Stimulated activated CD4-positive, alpha-beta T cell treated with anti-CD3 and anti-CD28 coated beads, Interleukin-12 subunit alpha, Interleukin-12 subunit beta, amount 100 ng/mL, for 48 hours (primary cell): ENCODE data around the gene MMP27.

ENCODE experiments used
- DNase-seq, 3 donors: peaks; one replicate each; pipeline ENCODE4 v3.0.0-alpha.2; 2020; ENCODE audit warnings: low read depth in 2 of 3, low spot score in 1 of 3

Gene MMP27

DNA sequence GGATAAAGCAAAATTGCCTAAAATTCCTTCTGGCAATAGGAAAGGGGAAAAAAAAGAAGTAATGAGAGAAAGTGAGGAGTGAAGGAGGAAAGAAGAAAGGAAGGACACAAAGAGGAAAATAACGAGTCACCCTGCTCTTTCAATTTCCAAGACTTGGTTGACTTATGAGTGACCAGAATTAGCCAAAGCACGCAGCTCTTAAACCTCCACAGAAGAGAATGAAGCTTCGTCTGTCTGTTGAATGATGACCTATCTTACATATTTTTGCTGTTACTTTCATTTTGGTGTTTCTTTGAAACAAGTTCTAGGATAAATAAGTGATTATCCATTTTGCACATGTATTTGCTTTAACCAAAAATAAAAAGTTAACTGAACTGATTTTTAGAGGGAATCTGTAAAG lies 728 bp downstream of the MMP27 start:
- DNase-seq: no peak

DNA sequence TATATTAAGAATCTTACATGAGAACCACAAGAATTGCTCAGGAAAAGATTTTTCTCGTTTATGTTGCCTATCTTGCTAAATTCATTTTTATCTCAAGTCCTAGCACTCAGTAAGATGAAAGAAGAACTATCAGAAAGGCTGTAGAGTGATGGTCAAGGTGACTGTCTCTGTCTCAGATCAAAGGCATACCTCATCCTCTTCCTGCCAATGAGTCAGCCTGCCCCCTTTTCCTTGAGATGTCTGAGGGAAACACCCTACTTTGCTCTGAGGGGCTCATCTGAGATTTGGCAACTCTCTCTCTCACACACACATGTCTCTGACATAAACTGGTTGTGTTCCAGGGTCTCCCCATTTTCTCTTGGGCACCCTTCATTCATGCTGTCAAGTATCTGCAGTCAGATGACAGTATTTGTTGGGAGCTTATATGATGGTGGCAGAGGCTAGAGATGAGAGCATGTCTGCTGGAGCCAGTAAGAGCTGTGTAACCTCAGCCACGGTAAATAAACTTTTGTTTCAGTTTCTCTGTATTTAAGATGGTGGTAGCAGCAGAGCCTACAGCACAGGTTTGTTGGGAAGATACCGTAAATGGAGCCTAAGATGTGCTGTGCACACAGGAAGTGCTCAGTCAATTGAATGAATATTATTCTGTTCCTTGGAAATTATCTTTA lies 1.6 kb downstream of the MMP27 start:
- DNase-seq: no peak

DNA sequence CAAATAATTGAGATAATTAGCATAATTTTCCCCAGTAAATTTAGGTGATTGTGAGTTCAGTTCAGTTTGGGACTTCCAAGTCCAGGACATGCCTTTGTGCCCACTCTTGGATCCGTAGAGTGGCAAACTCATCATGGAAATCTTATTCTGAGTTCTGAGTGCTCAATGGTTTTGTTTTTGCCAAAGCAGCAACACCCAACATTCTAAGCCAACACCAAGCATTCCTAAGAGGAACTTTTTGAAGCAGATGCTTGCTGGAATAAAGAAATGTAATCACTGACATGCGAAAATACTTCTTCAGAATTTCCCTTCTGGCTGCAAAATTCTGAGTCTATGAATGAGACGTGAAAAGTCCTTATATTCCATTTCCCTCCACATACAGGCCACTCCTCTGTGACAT lies 10.4 kb downstream of the MMP27 start:
- DNase-seq: no peak

GRCh38 chr11:102685754-102686153 lies 19.8 kb downstream of the MMP27 start:
- DNase-seq: no peak

DNA sequence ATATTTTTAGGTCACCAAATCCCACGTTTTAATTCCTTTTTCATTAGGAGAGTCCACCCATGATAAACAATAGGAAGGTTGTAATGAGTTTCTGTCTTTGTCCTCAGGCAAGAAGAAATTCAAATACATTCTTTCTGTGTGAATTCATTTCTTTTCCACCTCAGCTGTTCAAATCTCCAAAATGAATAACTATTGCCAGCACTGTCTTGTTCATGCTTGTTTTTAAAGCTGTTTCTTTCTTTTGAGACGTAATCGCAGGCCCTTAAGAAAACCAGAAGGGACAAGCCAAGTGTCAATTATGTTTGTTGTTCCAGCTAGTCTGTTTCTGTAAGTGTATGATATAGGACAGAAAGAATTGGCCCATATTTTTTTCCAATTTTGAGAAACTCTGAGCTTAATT lies 20.2 kb downstream of the MMP27 start:
- DNase-seq: no peak

DNA sequence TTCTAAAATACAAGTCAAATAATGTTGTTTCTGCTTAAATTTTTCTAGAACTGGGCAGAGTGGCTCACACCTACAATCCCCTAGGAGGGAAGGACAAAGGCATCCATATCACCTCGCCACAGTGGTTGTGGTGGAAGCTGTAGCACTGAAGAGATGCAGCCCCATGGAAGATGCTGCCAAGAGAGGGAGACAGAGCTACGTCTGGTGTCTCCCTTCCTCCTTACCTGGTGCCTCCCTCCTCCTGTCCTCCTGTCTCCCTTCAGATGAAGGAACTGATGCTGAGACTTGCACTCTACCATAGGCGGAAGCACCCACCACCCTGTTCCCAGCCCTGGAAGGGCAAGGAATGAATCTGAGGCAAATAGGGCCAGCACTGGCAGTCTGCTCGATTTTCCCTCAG lies 22.3 kb downstream of the MMP27 start:
- DNase-seq: no peak

GRCh38 chr11:102680945-102681344 lies 24.6 kb downstream of the MMP27 start:
- no peak for DNase-seq

DNA sequence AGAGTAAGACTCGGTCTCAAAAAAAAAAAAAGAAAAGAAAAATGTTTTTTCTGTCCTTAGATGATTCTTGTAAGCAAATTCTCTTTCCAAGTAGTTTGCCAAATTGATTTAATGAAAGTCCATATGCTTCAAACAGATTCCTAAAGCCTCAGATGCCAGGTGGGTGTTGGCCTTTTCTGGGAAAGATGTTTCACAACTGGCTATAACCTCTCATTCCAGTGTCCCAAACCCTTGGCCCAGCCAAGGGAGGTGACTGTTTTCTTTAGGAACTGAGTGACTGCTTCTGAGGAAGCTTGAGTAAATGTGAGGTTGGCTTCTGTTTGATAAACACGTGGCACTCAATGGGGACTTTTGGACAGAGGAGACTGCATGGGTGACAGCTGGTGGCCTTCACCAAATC lies 27.5 kb downstream of the MMP27 start:
- DNase-seq: no peak

DNA sequence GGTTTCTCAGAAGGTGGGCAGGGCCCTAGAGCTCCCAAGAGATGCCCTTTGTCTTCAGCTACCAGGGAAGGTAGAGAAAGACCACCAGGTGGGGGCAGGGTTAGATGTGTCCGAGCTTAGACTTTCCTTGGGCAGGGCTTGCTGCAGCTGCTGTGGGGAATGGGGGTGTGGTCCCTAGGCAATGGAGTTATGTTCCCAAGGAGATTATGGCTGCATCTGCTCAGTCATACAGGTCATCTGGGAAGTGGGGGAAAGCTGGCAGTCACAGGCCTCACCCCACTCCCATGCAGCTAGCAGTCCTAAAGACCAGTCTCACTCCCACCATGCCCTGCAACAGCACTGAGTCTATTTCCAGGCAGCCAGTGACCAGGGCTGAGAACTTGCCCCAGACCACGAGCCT lies 29.5 kb downstream of the MMP27 start:
- no peak for DNase-seq

DNA sequence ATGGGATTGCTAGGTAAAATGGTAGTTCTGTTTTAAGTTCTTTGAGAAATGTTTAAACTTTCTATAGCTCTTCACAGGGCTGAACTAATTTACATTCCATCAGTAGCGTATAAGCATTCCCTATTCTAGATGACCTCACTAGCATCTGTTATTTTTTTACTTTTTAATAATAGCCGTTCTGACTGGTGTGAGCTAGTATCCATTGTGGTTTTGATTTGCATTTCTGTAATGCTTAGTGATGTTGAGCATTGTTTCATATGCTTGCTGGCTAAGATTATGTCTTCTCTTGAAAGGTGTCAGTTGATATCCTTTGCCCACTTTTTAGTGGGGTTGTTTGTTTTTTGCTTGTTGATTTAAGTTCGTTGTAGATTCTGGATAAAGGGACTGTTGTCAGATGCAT lies 35.9 kb downstream of the MMP27 start:
- no peak for DNase-seq

GRCh38 chr11:102666331-102666957 lies 39.1 kb downstream of the MMP27 start:
- DNase-seq: peak in 1 of 3 donors; percentile 11

- peak in 1 of 3 donors; percentile 4 for DNase-seq
Observed at GRCh38 chr11:102664001-102664752, 41.4 kb downstream of the MMP27 start.

DNA sequence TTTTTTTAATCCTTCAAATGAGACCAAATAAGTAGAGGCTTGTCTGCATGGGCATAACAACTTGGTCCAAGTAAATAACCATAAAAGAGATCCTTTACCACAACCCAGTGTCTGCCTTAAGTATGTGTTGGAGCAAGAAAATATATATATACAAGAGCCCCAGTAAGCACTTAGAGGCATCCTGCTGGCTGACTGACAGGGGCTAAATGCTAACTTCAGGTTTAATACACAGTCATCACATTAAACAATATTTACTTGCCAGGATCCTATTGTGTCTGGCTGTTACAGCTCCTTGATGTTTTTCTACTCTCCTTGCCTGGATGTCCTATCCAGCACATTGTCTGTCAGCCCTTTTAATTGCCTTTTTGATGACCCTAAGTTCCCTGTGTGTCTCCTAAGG lies 43.0 kb downstream of the MMP27 start:
- DNase-seq: no peak

GRCh38 chr11:102661040-102661439 lies 44.5 kb downstream of the MMP27 start:
- DNase-seq: no peak

DNA sequence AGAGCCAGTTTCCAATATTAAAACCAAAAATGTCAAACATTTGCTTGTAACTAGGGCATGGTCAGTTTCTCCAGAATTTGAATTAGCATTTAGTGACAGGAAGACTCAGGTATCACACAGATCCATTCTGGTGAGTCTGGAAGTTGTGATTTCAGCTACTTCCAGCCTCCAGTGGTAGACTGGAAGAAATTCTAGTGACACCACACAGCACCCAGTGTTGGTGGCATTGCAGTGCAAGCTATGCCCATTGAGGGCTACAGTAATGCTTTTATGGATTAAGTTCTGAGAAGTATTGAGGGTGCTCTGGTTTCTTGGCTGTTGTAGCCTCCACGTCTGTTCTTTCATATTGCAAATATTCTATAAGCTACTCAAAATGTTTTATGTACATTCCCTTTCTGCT lies 49.0 kb downstream of the MMP27 start:
- no peak for DNase-seq

GRCh38 chr11:102655547-102655946 lies 50.0 kb downstream of the MMP27 start:
- no peak for DNase-seq

DNA sequence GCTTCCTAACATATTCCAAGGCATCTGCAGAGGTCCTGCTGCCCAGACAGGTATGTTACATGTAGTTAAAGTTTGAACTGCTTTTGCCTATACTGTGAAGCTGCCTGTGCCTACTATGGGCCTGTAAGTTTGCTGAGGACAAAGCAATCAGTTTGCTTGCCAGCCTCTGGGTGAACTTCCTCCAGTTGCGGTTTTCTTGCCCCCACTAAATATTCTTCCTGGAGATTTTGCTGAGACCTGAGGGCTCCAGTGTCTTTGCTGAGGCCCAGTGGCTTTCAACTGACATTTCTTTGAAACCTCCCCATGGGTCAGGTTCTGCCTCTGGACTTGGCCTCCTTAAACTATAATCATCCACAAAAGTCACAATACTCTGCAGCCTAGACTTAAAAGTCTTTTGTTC lies 50.8 kb downstream of the MMP27 start:
- no peak for DNase-seq

DNA sequence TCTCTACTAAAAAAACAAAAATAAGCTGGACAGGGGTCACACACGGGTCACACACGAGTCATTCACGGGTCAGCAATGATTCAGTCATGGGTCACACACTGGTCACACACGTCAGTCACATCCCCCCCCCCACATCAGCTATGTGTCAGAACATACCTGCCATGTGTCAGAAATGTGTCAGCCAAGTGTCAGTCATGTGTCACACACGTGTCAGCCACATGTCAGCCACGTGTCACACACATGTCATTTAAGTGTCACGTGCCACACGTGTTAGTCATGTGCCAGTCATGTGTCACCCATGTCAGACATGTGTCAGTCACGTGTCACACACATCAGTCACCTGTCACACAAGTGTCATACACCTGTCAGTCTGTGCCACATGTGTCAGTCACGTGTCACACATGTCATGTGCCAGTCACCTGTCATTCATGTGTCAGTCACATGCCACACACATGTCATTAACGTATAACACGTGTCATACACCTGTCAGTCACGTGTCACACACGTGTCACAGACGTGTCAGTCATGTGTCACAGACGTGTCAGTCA lies 51.8 kb downstream of the MMP27 start:
- no peak for DNase-seq

GRCh38 chr11:102647430-102647829 lies 58.1 kb downstream of the MMP27 start:
- DNase-seq: no peak

DNA sequence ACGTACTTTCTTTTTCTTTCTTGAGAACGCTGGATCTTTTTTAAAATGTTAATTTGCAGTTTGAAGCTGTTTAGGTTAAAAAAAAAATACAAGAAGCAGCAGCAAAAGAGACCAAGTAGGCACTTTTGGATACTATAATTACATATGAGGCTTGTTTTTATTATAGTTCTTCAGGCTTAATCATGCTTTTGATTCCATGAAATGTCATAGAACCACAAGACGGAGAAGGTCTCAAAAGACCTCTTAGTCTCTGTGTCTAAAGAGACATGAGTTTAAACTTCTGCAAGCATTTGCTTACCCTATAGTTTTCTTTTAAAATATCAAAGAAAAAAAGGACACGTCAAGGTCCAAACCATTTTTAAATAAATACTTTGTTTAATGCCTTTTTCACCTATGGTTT lies 61.6 kb downstream of the MMP27 start:
- DNase-seq: no peak
